HUES48 (cell line): ENCODE results near the gene MRPS2.
"Not testable (repeated sequence)": the region's sequence is repeated elsewhere in the genome, so short reads cannot be mapped to it uniquely, and the experiment has no call there.

ENCODE experiments used
- H3K27ac ChIP-seq: one replicate; pipeline ENCODE4 v1.7.0; 2013; ENCODE audit warnings: low read depth, low read length, inconsistent platforms
- H3K27me3 ChIP-seq: 2 replicates; pipeline ENCODE4 v1.6.1; 2013; ENCODE audit warnings: mild to moderate bottlenecking, low read length; ENCODE audit not compliant: control insufficient read depth, insufficient read depth
- H3K36me3 ChIP-seq: 2 replicates; pipeline ENCODE4 v1.6.1; 2013; ENCODE audit warnings: low read length; ENCODE audit not compliant: control insufficient read depth, insufficient read depth
- H3K4me1 ChIP-seq: 2 replicates; pipeline ENCODE4 v1.6.1; 2013; ENCODE audit warnings: mild to moderate bottlenecking, low read length; ENCODE audit not compliant: control insufficient read depth, insufficient read depth
- H3K4me3 ChIP-seq: 2 replicates; pipeline ENCODE4 v1.5.1; 2013; ENCODE audit warnings: mild to moderate bottlenecking, low read depth, low read length
- H3K9ac ChIP-seq: 2 replicates; pipeline ENCODE4 v1.6.1; 2013; ENCODE audit warnings: mild to moderate bottlenecking, low read depth, low read length, moderate library complexity
- H3K9me3 ChIP-seq: 2 replicates; pipeline ENCODE4 v1.6.1; 2013; ENCODE audit warnings: low read length; ENCODE audit not compliant: control insufficient read depth, insufficient read depth

MRPS2 gene

GRCh38 chr9:135530146-135530545 is 29.7 kb downstream of the MRPS2 start:
- H3K4me1 ChIP-seq = peaks cover 5% of the 10 kb centered on the region; the same call in 1 of the 2 replicates
- no peaks in the 10 kb centered on the region for H3K36me3 ChIP-seq
- H3K9ac ChIP-seq = no peak overlapping the region
- H3K9me3 ChIP-seq = no peaks in the 10 kb centered on the region
- H3K27ac ChIP-seq = no peak overlapping the region
- no peak overlapping the region for H3K4me3 ChIP-seq
- H3K27me3 ChIP-seq = no peaks in the 10 kb centered on the region

- H3K36me3 ChIP-seq = no peaks in the 10 kb centered on the region
- peaks cover 5% of the 10 kb centered on the region; the same call in 1 of the 2 replicates for H3K4me1 ChIP-seq
- H3K27me3 ChIP-seq = no peaks in the 10 kb centered on the region
- H3K9ac ChIP-seq = no peak overlapping the region
- H3K4me3 ChIP-seq = no peak overlapping the region
- no peak overlapping the region for H3K27ac ChIP-seq
- no peaks in the 10 kb centered on the region for H3K9me3 ChIP-seq
Observed at GRCh38 chr9:135531096-135531495, 30.6 kb downstream of the MRPS2 start.

GRCh38 chr9:135533113-135533512 is 32.6 kb downstream of the MRPS2 start:
- no peaks in the 10 kb centered on the region for H3K4me1 ChIP-seq
- no peak overlapping the region for H3K4me3 ChIP-seq
- H3K36me3 ChIP-seq = no peaks in the 10 kb centered on the region
- no peak overlapping the region for H3K27ac ChIP-seq
- no peak overlapping the region for H3K9ac ChIP-seq
- H3K9me3 ChIP-seq = no peaks in the 10 kb centered on the region
- H3K27me3 ChIP-seq = no peaks in the 10 kb centered on the region

GRCh38 chr9:135533674-135534073 is 33.2 kb downstream of the MRPS2 start:
- no peaks in the 10 kb centered on the region for H3K9me3 ChIP-seq
- H3K27ac ChIP-seq = no peak overlapping the region
- no peaks in the 10 kb centered on the region for H3K27me3 ChIP-seq
- H3K36me3 ChIP-seq = no peaks in the 10 kb centered on the region
- H3K4me3 ChIP-seq = no peak overlapping the region
- no peaks in the 10 kb centered on the region for H3K4me1 ChIP-seq
- H3K9ac ChIP-seq = no peak overlapping the region

- H3K27ac ChIP-seq, H3K36me3 ChIP-seq, H3K27me3 ChIP-seq, H3K4me1 ChIP-seq, H3K9me3 ChIP-seq, H3K4me3 ChIP-seq, H3K9ac ChIP-seq: not testable (repeated sequence)
Observed at GRCh38 chr9:135534192-135534711, 33.8 kb downstream of the MRPS2 start.

- H3K9me3 ChIP-seq, H3K27ac ChIP-seq, H3K9ac ChIP-seq, H3K4me3 ChIP-seq, H3K27me3 ChIP-seq, H3K36me3 ChIP-seq, H3K4me1 ChIP-seq: not testable (repeated sequence)
Observed at GRCh38 chr9:135534826-135535225, 34.3 kb downstream of the MRPS2 start.

GRCh38 chr9:135535631-135536030 is 35.1 kb downstream of the MRPS2 start:
- H3K27ac ChIP-seq, H3K9ac ChIP-seq, H3K27me3 ChIP-seq, H3K36me3 ChIP-seq, H3K9me3 ChIP-seq, H3K4me1 ChIP-seq, H3K4me3 ChIP-seq: not testable (repeated sequence)

- H3K4me3 ChIP-seq = no peak overlapping the region
- H3K9me3 ChIP-seq = no peaks in the 10 kb centered on the region
- H3K27ac ChIP-seq = no peak overlapping the region
- H3K9ac ChIP-seq = no peak overlapping the region
- no peaks in the 10 kb centered on the region for H3K27me3 ChIP-seq
- H3K4me1 ChIP-seq = no peaks in the 10 kb centered on the region
- H3K36me3 ChIP-seq = no peaks in the 10 kb centered on the region
Observed at GRCh38 chr9:135536216-135536615, 35.7 kb downstream of the MRPS2 start.

- H3K4me1 ChIP-seq, H3K4me3 ChIP-seq, H3K9ac ChIP-seq, H3K9me3 ChIP-seq, H3K36me3 ChIP-seq, H3K27me3 ChIP-seq, H3K27ac ChIP-seq: not testable (repeated sequence)
Observed at GRCh38 chr9:135543262-135543894, 42.9 kb downstream of the MRPS2 start.

GRCh38 chr9:135544981-135545635 is 44.6 kb downstream of the MRPS2 start:
- no peaks in the 10 kb centered on the region for H3K36me3 ChIP-seq
- no peak overlapping the region for H3K9ac ChIP-seq
- H3K27me3 ChIP-seq = no peaks in the 10 kb centered on the region
- H3K27ac ChIP-seq = no peak overlapping the region
- no peaks in the 10 kb centered on the region for H3K4me1 ChIP-seq
- no peaks in the 10 kb centered on the region for H3K9me3 ChIP-seq
- H3K4me3 ChIP-seq = no peak overlapping the region

- H3K27ac ChIP-seq, H3K4me3 ChIP-seq, H3K9me3 ChIP-seq, H3K4me1 ChIP-seq, H3K36me3 ChIP-seq, H3K27me3 ChIP-seq, H3K9ac ChIP-seq: not testable (repeated sequence)
Observed at GRCh38 chr9:135545646-135546176, 45.2 kb downstream of the MRPS2 start, which contains the start of gene OBP2A. TSS of gene OBP2A (plus strand) at chr9:135546126. CDS start at chr9:135546181, 55 bp downstream.
